Memory B cell (primary cell): ENCODE measurements around the gene VARS1.
A peak's percentile ranks its signal among the peaks of the same experiment; 100 is the strongest.
"Not testable (repeated sequence)": the region's sequence is repeated elsewhere in the genome, so short reads cannot be mapped to it uniquely, and the experiment has no call there.

Experiments used
- ATAC-seq: fragments of 150-1000 bp; cut with Tn5 transposase; 2 replicates; pipeline ENCODE4 v1.10.0; 2021; ENCODE audit warnings: low read depth, mild to moderate bottlenecking, moderate library complexity
- DNase-seq, 2 donors: peaks; one replicate each; pipeline ENCODE4 v3.0.0; 2022; ENCODE audit warnings: low spot score in 2 of 2
- H3K27ac Mint-ChIP-seq: one replicate; pipeline ENCODE4 v1.8.0; 2022; ENCODE audit warnings: mild to moderate bottlenecking, moderate library complexity, mixed read lengths
- H3K27me3 Mint-ChIP-seq: one replicate; pipeline ENCODE4 v1.8.0; 2022; ENCODE audit warnings: mixed read lengths
- H3K36me3 Mint-ChIP-seq: one replicate; pipeline ENCODE4 v1.8.0; 2022; ENCODE audit warnings: mild to moderate bottlenecking, mixed read lengths
- H3K4me1 Mint-ChIP-seq: one replicate; pipeline ENCODE4 v1.8.0; 2022; ENCODE audit warnings: mixed read lengths
- H3K4me3 Mint-ChIP-seq: one replicate; pipeline ENCODE4 v1.8.0; 2022; ENCODE audit warnings: mild to moderate bottlenecking, moderate library complexity, mixed read lengths
- H3K9me3 Mint-ChIP-seq: one replicate; pipeline ENCODE4 v1.8.0; 2022; ENCODE audit warnings: mixed read lengths

The VARS1 gene

GRCh38 chr6:31794294-31794865 lies 1.2 kb downstream of the VARS1 start:
- H3K4me3 Mint-ChIP-seq = peak overlapping the region; percentile 87
- H3K4me1 Mint-ChIP-seq = peaks cover 29% of the 10 kb centered on the region
- ATAC-seq (no peak), DNase-seq (no peak)
- H3K9me3 Mint-ChIP-seq = no peaks in the 10 kb centered on the region
- H3K36me3 Mint-ChIP-seq = peaks cover 12% of the 10 kb centered on the region
- peak overlapping the region; percentile 61 for H3K27ac Mint-ChIP-seq
- H3K27me3 Mint-ChIP-seq = no peaks in the 10 kb centered on the region

- H3K27ac Mint-ChIP-seq = peak overlapping the region; percentile 61
- H3K27me3 Mint-ChIP-seq, DNase-seq, H3K9me3 Mint-ChIP-seq, ATAC-seq: not testable (repeated sequence)
- peak overlapping the region; percentile 87 for H3K4me3 Mint-ChIP-seq
- H3K36me3 Mint-ChIP-seq = peaks cover 12% of the 10 kb centered on the region
- peaks cover 33% of the 10 kb centered on the region for H3K4me1 Mint-ChIP-seq
Observed at GRCh38 chr6:31793927-31794245, 1.7 kb downstream of the VARS1 start.

DNA sequence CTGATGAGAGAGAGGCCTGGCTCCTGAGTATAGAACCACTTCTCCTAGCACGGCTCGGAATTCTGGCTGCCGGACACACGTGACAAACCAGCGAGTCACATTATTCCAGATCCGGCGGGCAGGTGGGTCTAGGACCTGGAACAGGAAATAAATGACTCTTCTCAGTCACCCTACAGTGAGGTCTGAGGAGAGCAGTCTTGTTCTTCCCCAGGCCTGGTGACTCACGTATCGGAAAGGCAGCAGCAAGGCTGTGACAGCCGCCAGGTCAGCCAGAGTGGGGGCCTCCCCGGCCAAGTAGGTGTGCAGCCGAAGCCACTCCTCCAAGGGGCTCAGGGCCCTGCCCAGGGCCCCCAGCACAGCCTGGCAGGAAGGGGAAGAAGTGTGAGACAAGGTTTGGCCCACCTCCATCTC lies 2.8 kb downstream of the VARS1 start:
- Mint-ChIP-seq H3K36me3 (peaks cover 12% of the 10 kb centered on the region), H3K9me3 (no peaks in the 10 kb centered on the region), H3K27me3 (no peaks in the 10 kb centered on the region), H3K27ac (peak overlapping the region; percentile 22), H3K4me3 (no peak overlapping the region), H3K4me1 (peaks cover 31% of the 10 kb centered on the region)
- DNase-seq (no peak), ATAC-seq (no peak)

- Mint-ChIP-seq H3K36me3 (peaks cover 12% of the 10 kb centered on the region), H3K4me3 (no peak overlapping the region), H3K27me3 (no peaks in the 10 kb centered on the region), H3K27ac (peak overlapping the region; percentile 22), H3K9me3 (no peaks in the 10 kb centered on the region), H3K4me1 (peaks cover 26% of the 10 kb centered on the region)
- no peak for ATAC-seq
- no peak for DNase-seq
Observed at GRCh38 chr6:31792090-31792374, 3.5 kb downstream of the VARS1 start.

GRCh38 chr6:31791324-31792089 lies 4.0 kb downstream of the VARS1 start:
- DNase-seq = peak in 1 of 2 donors; percentile 12
- H3K4me1 Mint-ChIP-seq = peaks cover 24% of the 10 kb centered on the region
- no peaks in the 10 kb centered on the region for H3K9me3 Mint-ChIP-seq
- ATAC-seq = no peak
- H3K36me3 Mint-ChIP-seq = peaks cover 12% of the 10 kb centered on the region
- H3K27ac Mint-ChIP-seq = no peak overlapping the region
- no peak overlapping the region for H3K4me3 Mint-ChIP-seq
- H3K27me3 Mint-ChIP-seq = no peaks in the 10 kb centered on the region

- Mint-ChIP-seq H3K36me3 (peaks cover 25% of the 10 kb centered on the region), H3K27ac (peak overlapping the region; percentile 28), H3K4me1 (peaks cover 10% of the 10 kb centered on the region), H3K27me3 (no peaks in the 10 kb centered on the region), H3K9me3 (no peaks in the 10 kb centered on the region), H3K4me3 (no peak overlapping the region)
- ATAC-seq = no peak
- DNase-seq = no peak
Observed at GRCh38 chr6:31785475-31785874, 10.1 kb downstream of the VARS1 start.

DNA sequence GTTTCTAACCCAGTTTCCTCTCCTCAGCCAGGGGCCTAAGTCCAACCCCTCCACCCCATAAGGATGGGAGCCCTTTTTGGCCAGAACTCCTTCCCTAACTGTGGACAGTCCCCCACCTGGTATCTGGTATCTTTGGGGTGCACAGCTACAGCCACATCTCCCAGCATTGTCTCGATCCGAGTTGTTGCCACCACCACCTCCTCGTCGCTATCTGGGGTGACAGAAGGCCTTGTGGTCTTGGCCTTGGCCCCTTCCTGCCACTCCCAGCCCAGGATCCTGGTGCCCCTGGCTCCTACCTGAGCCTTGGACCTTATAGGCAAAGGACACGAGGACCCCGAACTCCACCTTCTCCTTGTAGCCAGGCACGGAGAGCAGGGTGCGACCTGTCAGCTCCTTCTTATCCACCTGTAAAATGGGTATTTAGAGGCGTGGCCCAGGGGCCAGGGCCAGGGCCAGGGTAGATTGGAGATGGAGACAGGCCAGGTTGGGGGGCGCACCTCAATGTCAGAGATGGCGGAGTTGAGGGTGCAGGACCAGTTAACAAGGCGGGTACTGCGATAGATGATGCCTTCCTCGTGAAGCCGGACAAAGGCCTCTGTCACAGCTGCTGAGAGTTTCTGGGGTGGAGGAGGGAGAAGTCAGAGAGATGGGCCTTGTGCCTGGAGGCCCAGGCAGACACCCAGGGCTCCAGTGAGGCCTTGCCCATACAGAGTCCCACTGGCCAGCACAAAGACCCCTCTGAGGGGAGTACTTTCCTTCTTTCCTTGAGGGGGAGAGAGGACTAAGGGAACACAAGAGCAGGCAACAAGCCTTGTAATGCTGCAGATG lies 11.2 kb downstream of the VARS1 start:
- ATAC-seq (no peak), DNase-seq (no peak)
- H3K27me3 Mint-ChIP-seq = no peaks in the 10 kb centered on the region
- H3K4me3 Mint-ChIP-seq = no peak overlapping the region
- H3K27ac Mint-ChIP-seq = peak overlapping the region; percentile 67
- H3K4me1 Mint-ChIP-seq = peaks cover 6% of the 10 kb centered on the region
- no peaks in the 10 kb centered on the region for H3K9me3 Mint-ChIP-seq
- peaks cover 27% of the 10 kb centered on the region for H3K36me3 Mint-ChIP-seq

- Mint-ChIP-seq H3K9me3 (no peaks in the 10 kb centered on the region), H3K27me3 (no peaks in the 10 kb centered on the region), H3K4me1 (peaks cover 6% of the 10 kb centered on the region), H3K27ac (no peak overlapping the region), H3K4me3 (no peak overlapping the region), H3K36me3 (peaks cover 27% of the 10 kb centered on the region)
- ATAC-seq (no peak), DNase-seq (no peak)
Observed at GRCh38 chr6:31782126-31782855, 13.3 kb downstream of the VARS1 start.

GRCh38 chr6:31781244-31782125 lies 14.1 kb downstream of the VARS1 start:
- Mint-ChIP-seq H3K4me3 (no peak overlapping the region), H3K9me3 (no peaks in the 10 kb centered on the region), H3K27ac (no peak overlapping the region), H3K27me3 (no peaks in the 10 kb centered on the region), H3K36me3 (peaks cover 27% of the 10 kb centered on the region), H3K4me1 (peaks cover 12% of the 10 kb centered on the region)
- no peak for ATAC-seq
- no peak for DNase-seq

- Mint-ChIP-seq H3K4me3 (no peak overlapping the region), H3K36me3 (peaks cover 27% of the 10 kb centered on the region), H3K27me3 (no peaks in the 10 kb centered on the region)
Observed at GRCh38 chr6:31780507-31781243, 14.9 kb downstream of the VARS1 start.

DNA sequence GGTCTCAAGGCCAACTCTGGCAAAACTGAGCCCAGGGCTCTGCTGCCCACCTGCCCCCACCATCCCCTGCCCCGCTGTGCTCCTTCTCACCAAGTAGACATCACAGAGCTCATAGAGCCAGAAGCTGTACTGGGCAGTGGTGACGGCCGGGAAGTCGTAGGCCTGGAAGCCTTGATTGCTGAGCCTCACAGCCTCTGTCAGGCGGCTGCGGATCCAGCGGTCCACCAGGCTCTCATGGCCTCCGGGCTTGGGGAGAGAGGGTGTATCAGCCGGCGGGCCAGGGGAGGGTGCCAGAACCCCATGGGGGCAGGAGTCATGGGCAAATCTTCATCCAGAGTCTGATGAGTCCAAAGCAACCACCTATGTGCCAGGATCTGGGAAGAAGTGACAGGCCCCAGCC lies 15.6 kb downstream of the VARS1 start:
- no peak for ATAC-seq
- H3K27me3 Mint-ChIP-seq = no peaks in the 10 kb centered on the region
- no peak overlapping the region for H3K27ac Mint-ChIP-seq
- no peak overlapping the region for H3K4me3 Mint-ChIP-seq
- DNase-seq = no peak
- no peaks in the 10 kb centered on the region for H3K9me3 Mint-ChIP-seq
- peaks cover 27% of the 10 kb centered on the region for H3K36me3 Mint-ChIP-seq
- H3K4me1 Mint-ChIP-seq = peaks cover 20% of the 10 kb centered on the region

More at GRCh38 chr6:31780507-31781243, 14.9 kb downstream of the VARS1 start:
- DNase-seq (no peak), ATAC-seq (no peak)
- Mint-ChIP-seq H3K9me3 (no peaks in the 10 kb centered on the region), H3K27ac (no peak overlapping the region), H3K4me1 (peaks cover 15% of the 10 kb centered on the region)

DNA sequence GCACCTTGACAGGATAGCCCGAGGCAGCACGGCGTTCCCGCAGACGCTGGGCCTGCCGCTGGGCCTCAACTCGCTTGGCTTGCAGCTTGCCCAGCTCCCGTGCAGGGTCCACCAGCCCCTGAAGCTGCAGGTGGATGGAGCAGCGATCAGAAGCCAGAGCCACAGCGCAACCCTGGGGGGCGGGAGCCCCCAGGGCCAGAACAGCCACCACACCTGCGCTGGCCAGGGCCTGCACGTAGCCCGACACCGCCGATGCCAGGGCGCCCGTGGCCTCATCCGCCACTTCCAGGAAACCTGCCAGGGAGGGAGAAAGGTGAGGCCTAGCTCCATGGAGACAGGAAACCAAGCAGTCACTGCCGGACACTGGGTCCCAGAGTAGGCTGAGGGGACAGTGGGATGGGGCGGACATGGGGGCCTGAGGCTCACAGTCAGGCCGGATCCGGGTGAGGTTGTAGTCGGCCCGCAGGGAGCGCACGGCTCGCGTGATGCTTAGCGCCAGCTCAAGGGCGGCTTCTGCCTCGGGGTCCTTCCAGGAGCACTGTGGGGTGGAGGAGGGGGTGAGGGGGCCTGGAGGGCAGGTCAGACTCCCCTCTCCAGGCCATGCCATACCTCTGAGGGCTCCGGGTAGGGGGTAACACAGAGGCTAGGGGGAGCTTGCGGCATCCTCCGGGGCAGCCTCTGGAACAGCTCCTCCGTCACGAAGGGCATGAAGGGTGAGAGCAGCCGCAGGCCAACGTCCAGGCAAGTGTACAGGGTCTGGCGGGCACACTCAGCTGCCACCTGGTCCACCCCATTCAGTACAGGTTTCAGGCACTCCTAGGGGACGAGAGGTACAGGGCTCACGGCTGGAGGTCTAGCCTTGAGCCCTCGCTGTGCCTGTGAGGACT lies 16.3 kb downstream of the VARS1 start:
- Mint-ChIP-seq H3K36me3 (peaks cover 21% of the 10 kb centered on the region), H3K4me1 (peaks cover 17% of the 10 kb centered on the region), H3K27ac (no peak overlapping the region), H3K27me3 (no peaks in the 10 kb centered on the region), H3K9me3 (no peaks in the 10 kb centered on the region), H3K4me3 (no peak overlapping the region)
- DNase-seq (no peak), ATAC-seq (no peak)
